ENCODE measurements around the gene TIAM2.

GRCh38 chr6:155195903-155196302, 200.8 kb downstream of the TIAM2 start:
- TF ChIP-seq POLR2A (IDR thresholded peaks at IDR 0.05; ENCODE audit: low read depth, low read length) (no peak), POLR2AphosphoS5 (IDR thresholded peaks at IDR 0.05; ENCODE audit: low read depth, low read length) (no peak)

All from GM12892 (cell line).